Measurements from ENCODE around the gene NTRK3. TPM values are rescaled to one million over a fixed set of nuclear protein-coding genes. Genes with fewer than 3 reads are reported as not detected.

The NTRK3 gene
- total RNA-seq, 3 donors from 2014 or later (not counting 1 experiment from before 2014, with no cell fraction given) = not detected

- Histone ChIP-seq H3K9me3 (ENCODE audit: control insufficient read depth, insufficient read depth, low read length) (no peaks in the 10 kb centered on the region), H3K4me3 (ENCODE audit: low read length) (no peak overlapping the region), H3K36me3 (ENCODE audit: control insufficient read depth, insufficient read depth, low read length) (no peaks in the 10 kb centered on the region), H3K27me3 (ENCODE audit: control insufficient read depth, insufficient read depth, low read length) (peaks cover 26% of the 10 kb centered on the region), H3K27ac (ENCODE audit: low read length) (no peak overlapping the region), H3K4me1 (ENCODE audit: control insufficient read depth, insufficient read depth, low read length) (no peaks in the 10 kb centered on the region)
- ATAC-seq = no peak
- Mint-ChIP-seq H3K27ac (no peak overlapping the region), H3K9me3 (no peaks in the 10 kb centered on the region), H3K36me3 (no peaks in the 10 kb centered on the region), H3K4me1 (peaks cover 0 to 5% of the 10 kb centered on the region in 2 donors), H3K27me3 (ENCODE audit: low read depth in 2 of 2) (peaks cover 53 to 57% of the 10 kb centered on the region in 2 donors), H3K4me3 (no peak overlapping the region)
- TF ChIP-seq CTCF (IDR thresholded peaks at IDR 0.05) = no peak
- 22% methylated on average over 17 of the region's 17 CpGs for WGBS (ENCODE audit: insufficient coverage)
- intact Hi-C loops (cut with micrococcal nuclease) = no loop called here
- DNase-seq = no peak
Observed at GRCh38 chr15:88258093-88258641, 1.6 kb upstream of the NTRK3 start.

- Mint-ChIP-seq H3K4me1 (peaks cover 0 to 5% of the 10 kb centered on the region in 2 donors), H3K4me3 (no peak overlapping the region), H3K27me3 (ENCODE audit: low read depth in 2 of 2) (peaks cover 53 to 58% of the 10 kb centered on the region in 2 donors), H3K36me3 (no peaks in the 10 kb centered on the region), H3K9me3 (no peaks in the 10 kb centered on the region), H3K27ac (no peak overlapping the region)
- Histone ChIP-seq H3K4me3 (ENCODE audit: low read length) (no peak overlapping the region), H3K27me3 (ENCODE audit: control insufficient read depth, insufficient read depth, low read length) (peaks cover 26% of the 10 kb centered on the region), H3K4me1 (ENCODE audit: control insufficient read depth, insufficient read depth, low read length) (no peaks in the 10 kb centered on the region), H3K36me3 (ENCODE audit: control insufficient read depth, insufficient read depth, low read length) (no peaks in the 10 kb centered on the region), H3K9me3 (ENCODE audit: control insufficient read depth, insufficient read depth, low read length) (no peaks in the 10 kb centered on the region), H3K27ac (ENCODE audit: low read length) (no peak overlapping the region)
- WGBS (ENCODE audit: insufficient coverage) = 2% methylated on average over 48 of the region's 49 CpGs
- no peak for DNase-seq
- TF ChIP-seq CTCF (IDR thresholded peaks at IDR 0.05) = no peak
- intact Hi-C loops (cut with micrococcal nuclease) = no loop called here
- no peak for ATAC-seq
Observed at GRCh38 chr15:88257311-88258092, 963 bp upstream of the NTRK3 start.

GRCh38 chr15:88255484-88256278, 858 bp downstream of the NTRK3 start:
- ATAC-seq (no peak), DNase-seq (no peak)
- Histone ChIP-seq H3K9me3 (ENCODE audit: control insufficient read depth, insufficient read depth, low read length) (no peaks in the 10 kb centered on the region), H3K27ac (ENCODE audit: low read length) (no peak overlapping the region), H3K4me3 (ENCODE audit: low read length) (no peak overlapping the region), H3K27me3 (ENCODE audit: control insufficient read depth, insufficient read depth, low read length) (peaks cover 30% of the 10 kb centered on the region), H3K4me1 (ENCODE audit: control insufficient read depth, insufficient read depth, low read length) (no peaks in the 10 kb centered on the region), H3K36me3 (ENCODE audit: control insufficient read depth, insufficient read depth, low read length) (no peaks in the 10 kb centered on the region)
- intact Hi-C loops (cut with micrococcal nuclease) = no loop called here
- H3K27me3 Mint-ChIP-seq (ENCODE audit: low read depth in 2 of 2) = peaks cover 41 to 51% of the 10 kb centered on the region in 2 donors
- H3K27ac Mint-ChIP-seq = no peak overlapping the region
- H3K4me1 Mint-ChIP-seq = peaks cover 0 to 5% of the 10 kb centered on the region in 2 donors
- no peak for TF ChIP-seq CTCF (IDR thresholded peaks at IDR 0.05)
- H3K4me3 Mint-ChIP-seq = no peak overlapping the region
- WGBS (ENCODE audit: insufficient coverage) = 2% methylated on average over 54 of the region's 58 CpGs
- H3K36me3 Mint-ChIP-seq = no peaks in the 10 kb centered on the region
- H3K9me3 Mint-ChIP-seq = no peaks in the 10 kb centered on the region
